Kidney epithelial cell (primary cell): ENCODE results near the gene ZNF831. TPM values are rescaled to one million over a fixed set of nuclear protein-coding genes. Genes with fewer than 3 reads are reported as not detected.

Source experiments
- DNase-seq: peaks from one replicate; pipeline ENCODE4 v3.0.0-alpha.2; 2010; ENCODE audit warnings: low read depth
- H3K27me3 ChIP-seq: 2 replicates; pipeline ENCODE4 v1.6.0; 2011; ENCODE audit warnings: low read length; ENCODE audit not compliant: control insufficient read depth, insufficient read depth
- H3K36me3 ChIP-seq: 2 replicates; pipeline ENCODE4 v1.5.1; 2011; ENCODE audit warnings: low read length; ENCODE audit not compliant: control insufficient read depth, insufficient read depth
- H3K4me3 ChIP-seq: 2 replicates; pipeline ENCODE4 v1.5.1; 2011; ENCODE audit warnings: low read depth, mild to moderate bottlenecking, control low read depth, low read length
- CTCF ChIP-seq: IDR thresholded peaks from 2 replicates; pipeline ENCODE4 v1.5.1; 2011; ENCODE audit warnings: mild to moderate bottlenecking, moderate library complexity, low read length, control low read depth, inconsistent platforms; ENCODE audit not compliant: insufficient read depth, poor library complexity, severe bottlenecking
- total RNA-seq: library from RNA; depleted of rRNA; stranded (reverse); fragments of >200 nt; gene quantifications from 2 replicates; pipeline ENCODE4 v1.2.3, GENCODE V29; 2015

ZNF831 gene
- total RNA-seq, 1 donor from 2014 or later = not detected

DNA sequence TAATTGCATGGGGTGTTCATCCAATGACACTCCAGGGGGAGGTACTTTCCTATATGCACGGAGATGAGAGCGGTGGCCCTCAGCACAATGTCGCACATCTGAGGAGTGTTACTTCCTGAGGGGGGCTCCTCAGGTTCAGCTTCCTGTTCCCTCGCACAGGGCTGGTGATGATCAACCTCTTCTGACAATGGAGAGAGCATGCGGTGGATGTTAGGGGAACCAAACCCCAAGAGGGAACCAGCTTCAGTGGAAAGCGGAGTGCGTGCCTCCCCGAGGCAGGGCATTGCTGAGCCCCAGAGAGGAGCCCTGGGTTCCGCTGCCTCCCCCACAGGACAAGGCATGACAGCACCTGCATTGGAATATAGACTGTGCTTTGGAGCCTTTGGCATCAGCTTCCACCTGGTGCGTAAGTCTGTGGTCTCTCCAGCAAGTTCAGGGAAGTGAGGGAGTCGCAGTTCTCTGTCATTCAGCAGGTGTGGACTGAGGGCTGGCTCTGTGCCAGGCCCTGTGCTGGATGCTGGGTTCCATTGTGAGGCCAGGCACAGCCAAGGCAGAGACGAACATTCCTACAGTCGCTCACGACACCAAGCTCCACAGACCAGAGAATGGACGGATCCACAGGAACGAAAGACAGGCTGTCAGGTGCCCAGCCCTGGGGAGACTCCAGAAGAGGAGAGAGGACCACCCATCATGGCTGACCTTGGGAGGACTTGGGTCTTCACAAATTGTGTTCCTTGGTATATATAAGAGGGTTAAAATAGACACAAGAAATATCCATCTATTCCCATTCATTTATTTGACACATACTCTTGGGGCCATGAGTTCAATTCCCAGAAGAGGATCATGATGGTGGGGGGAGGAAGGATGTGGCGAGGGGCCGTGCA, 3.9 kb upstream of the ZNF831 start:
- no peak for TF ChIP-seq CTCF
- no peaks in the 10 kb centered on the region for H3K36me3 ChIP-seq
- no peak for DNase-seq
- H3K4me3 ChIP-seq = no peak overlapping the region
- H3K27me3 ChIP-seq = no peaks in the 10 kb centered on the region

- H3K27me3 ChIP-seq = no peaks in the 10 kb centered on the region
- DNase-seq = no peak
- H3K4me3 ChIP-seq = no peak overlapping the region
- TF ChIP-seq CTCF = no peak
- H3K36me3 ChIP-seq = no peaks in the 10 kb centered on the region
These were observed 3.1 kb upstream of the ZNF831 start for GRCh38 chr20:59160389-59161115.

- no peak for TF ChIP-seq CTCF
- DNase-seq = no peak
- no peaks in the 10 kb centered on the region for H3K36me3 ChIP-seq
These were observed 1.9 kb upstream of the ZNF831 start for GRCh38 chr20:59161721-59162120.

DNA sequence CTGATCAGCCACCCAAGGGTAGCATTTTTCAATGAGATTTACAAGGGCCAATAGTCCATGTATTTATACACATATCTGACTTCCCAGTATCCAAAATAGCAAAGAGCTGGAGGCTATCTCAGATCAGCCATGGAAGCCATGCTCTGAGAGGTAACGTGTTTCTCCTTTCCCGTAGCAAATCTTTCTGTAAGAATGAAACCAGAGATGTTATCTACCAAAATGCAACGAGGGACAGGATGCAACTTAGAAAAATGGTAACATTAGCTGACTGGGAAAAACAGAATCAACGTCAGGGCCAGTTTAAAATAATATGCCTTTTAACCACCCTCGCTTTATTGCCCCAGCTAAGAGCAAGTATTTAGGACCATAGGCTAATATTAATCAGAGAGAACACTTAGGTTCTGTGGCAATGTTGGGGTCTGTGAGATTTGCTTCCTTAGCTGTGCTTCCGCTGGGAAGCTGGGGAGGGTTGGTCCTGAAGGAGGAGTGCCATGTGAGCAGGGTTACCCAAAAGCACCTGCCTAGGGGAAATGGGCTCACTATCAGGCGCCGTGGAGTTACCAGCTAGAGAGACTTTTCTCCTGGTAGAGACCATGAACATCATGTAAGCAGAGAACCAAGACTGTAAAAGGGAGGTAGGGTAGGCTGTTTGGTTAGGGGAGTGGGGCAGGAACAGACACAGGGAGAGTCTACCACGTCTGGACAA, 1.2 kb downstream of the ZNF831 start:
- TF ChIP-seq CTCF = no peak
- DNase-seq = no peak
- Histone ChIP-seq H3K27me3 (no peaks in the 10 kb centered on the region), H3K4me3 (no peak overlapping the region), H3K36me3 (no peaks in the 10 kb centered on the region)

More at GRCh38 chr20:59161721-59162120, 1.9 kb upstream of the ZNF831 start:
- Histone ChIP-seq H3K27me3 (no peaks in the 10 kb centered on the region), H3K4me3 (no peak overlapping the region)

DNA sequence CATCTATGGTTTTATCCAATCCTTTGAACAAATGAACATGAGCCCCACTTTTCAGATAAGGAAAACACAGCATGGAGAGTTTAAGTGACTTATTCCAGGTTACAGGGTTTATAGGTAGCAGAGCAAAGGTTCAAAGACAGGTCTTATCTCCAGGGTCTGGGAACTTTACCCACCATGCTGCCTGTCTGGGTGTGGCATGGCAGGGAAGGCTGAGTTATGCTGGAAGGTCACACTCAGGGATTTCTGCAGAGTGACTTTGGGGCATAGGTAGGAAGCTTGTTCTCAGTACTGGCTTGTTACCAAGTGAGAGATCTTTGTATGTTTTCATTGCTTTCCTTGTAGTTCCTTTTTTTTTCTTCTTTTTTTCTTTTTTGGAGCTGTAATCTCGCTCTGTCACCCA, 1.8 kb downstream of the ZNF831 start:
- no peaks in the 10 kb centered on the region for H3K36me3 ChIP-seq
- H3K27me3 ChIP-seq = no peaks in the 10 kb centered on the region
- no peak overlapping the region for H3K4me3 ChIP-seq
- DNase-seq = no peak
- no peak for TF ChIP-seq CTCF
